ENCODE measurements around the gene SLC24A3.

SLC24A3 gene

DNA sequence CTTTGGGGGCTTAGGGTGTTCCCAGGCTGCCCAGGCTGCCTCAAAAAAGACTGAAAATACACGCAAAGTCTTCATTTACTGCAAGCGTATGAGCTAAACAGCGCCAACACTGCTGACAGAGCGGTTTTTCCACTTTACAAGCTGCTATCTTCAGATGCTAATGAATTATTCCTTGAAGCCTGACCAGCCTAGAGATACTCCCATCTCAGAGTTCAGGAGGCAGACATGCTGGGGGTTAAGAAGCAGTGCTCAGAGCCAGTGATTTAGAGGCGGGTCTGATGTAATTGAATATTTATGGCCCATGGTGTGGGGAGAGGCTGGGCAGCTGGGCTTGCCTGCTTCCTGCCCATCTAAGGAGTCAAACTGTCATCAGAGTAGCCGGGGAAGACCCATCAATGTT, 241.4 kb downstream of the SLC24A3 start:
- Histone ChIP-seq H3K4me3 (ENCODE audit: low read length) (no peak overlapping the region), H3K9me3 (ENCODE audit: insufficient read depth, low read length) (no peaks in the 10 kb centered on the region), H3K27ac (ENCODE audit: low read length) (no peak overlapping the region), H3K79me2 (ENCODE audit: low read length) (no peaks in the 10 kb centered on the region), H3K4me1 (ENCODE audit: low read length) (no peaks in the 10 kb centered on the region), H3K4me2 (ENCODE audit: low read length) (no peak overlapping the region), H3K9ac (ENCODE audit: low read length) (no peak overlapping the region), H4K20me1 (ENCODE audit: insufficient read depth, low read length) (no peaks in the 10 kb centered on the region), H3K36me3 (replicated peaks; ENCODE audit: low read depth, low read length) (no peaks in the 10 kb centered on the region), H3K27me3 (ENCODE audit: low read depth, low read length) (peaks cover 56% of the 10 kb centered on the region), H2AFZ (ENCODE audit: low read depth, low read length) (no peak overlapping the region)
- no peak for TF ChIP-seq EZH2phosphoT487 (IDR thresholded peaks at IDR 0.05; ENCODE audit: low read depth)
- TF ChIP-seq, protein P1, sequence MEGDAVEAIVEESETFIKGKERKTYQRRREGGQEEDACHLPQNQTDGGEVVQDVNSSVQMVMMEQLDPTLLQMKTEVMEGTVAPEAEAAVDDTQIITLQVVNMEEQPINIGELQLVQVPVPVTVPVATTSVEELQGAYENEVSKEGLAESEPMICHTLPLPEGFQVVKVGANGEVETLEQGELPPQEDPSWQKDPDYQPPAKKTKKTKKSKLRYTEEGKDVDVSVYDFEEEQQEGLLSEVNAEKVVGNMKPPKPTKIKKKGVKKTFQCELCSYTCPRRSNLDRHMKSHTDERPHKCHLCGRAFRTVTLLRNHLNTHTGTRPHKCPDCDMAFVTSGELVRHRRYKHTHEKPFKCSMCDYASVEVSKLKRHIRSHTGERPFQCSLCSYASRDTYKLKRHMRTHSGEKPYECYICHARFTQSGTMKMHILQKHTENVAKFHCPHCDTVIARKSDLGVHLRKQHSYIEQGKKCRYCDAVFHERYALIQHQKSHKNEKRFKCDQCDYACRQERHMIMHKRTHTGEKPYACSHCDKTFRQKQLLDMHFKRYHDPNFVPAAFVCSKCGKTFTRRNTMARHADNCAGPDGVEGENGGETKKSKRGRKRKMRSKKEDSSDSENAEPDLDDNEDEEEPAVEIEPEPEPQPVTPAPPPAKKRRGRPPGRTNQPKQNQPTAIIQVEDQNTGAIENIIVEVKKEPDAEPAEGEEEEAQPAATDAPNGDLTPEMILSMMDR (IDR thresholded peaks at IDR 0.05; ENCODE audit: low read depth, low read length), result no peak

DNA sequence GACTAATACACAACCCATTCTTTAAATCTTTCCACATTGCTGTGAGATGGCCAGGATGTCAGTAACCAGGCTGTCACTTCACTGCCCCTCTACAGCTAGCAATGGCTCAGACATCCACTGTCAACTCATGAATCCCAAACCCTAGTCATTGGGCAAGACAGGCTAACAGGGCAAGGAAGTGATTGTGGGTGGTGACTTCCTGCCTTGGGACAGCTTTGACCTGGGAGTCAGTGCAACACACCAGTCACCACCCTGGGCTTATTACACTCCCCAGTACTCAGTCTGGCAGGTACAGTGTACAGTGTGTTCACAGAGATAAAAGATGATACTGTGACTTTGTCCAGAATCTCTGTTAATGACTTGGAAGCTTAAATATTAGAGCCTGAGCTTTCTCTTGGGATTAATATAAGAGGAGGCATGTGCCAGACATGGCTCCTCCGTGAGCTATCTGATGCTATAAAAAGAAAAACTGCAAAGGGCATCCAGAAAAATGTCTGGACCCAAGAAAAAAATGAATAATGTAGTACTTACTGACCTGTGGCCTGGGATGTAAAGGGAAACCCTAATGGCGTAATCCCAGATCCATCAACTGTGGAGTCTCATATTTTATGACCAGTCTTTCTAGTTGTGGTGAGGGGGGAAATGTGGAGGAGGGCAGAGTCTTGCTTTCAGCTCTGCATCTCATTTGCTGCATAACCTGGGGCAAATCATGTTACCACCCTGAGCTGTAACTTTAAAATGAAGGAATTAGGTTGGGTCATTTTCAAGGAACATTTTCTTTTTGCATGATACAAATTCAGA, 244.4 kb downstream of the SLC24A3 start:
- Histone ChIP-seq H4K20me1 (ENCODE audit: insufficient read depth, low read length) (no peaks in the 10 kb centered on the region), H3K27ac (ENCODE audit: low read length) (no peak overlapping the region), H3K9ac (ENCODE audit: low read length) (no peak overlapping the region), H3K9me3 (ENCODE audit: insufficient read depth, low read length) (no peaks in the 10 kb centered on the region), H3K4me2 (ENCODE audit: low read length) (no peak overlapping the region), H3K27me3 (ENCODE audit: low read depth, low read length) (peaks cover 42% of the 10 kb centered on the region), H3K36me3 (replicated peaks; ENCODE audit: low read depth, low read length) (no peaks in the 10 kb centered on the region), H3K4me3 (ENCODE audit: low read length) (no peak overlapping the region), H3K79me2 (ENCODE audit: low read length) (no peaks in the 10 kb centered on the region), H3K4me1 (ENCODE audit: low read length) (no peaks in the 10 kb centered on the region), H2AFZ (ENCODE audit: low read depth, low read length) (no peak overlapping the region)
- TF ChIP-seq, protein P1 (IDR thresholded peaks at IDR 0.05; ENCODE audit: low read depth, low read length), result no peak
- no peak for TF ChIP-seq EZH2phosphoT487 (IDR thresholded peaks at IDR 0.05; ENCODE audit: low read depth)

DNA sequence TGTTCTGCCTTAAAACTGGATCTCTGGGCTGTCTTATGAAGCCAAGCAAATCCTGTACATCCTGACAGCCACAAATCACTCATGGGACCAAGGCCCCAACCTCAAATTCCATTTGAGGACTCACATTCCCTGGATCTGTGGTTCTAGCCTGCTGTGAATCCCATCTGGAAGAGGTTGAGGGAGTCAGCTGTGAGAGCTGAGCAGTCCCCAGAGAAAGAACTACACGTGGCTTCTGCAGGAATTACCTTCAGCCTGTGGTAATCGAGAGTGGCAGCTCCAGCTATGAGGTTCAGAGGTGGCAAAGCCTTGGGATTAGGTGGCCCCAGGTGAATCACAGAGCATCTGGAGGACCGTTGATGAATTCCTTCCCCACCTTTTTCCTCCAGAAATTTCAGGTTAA, 245.2 kb downstream of the SLC24A3 start:
- no peaks in the 10 kb centered on the region for H3K9me3 ChIP-seq (ENCODE audit: insufficient read depth, low read length)
- no peaks in the 10 kb centered on the region for H3K36me3 ChIP-seq (replicated peaks; ENCODE audit: low read depth, low read length)
- H3K4me3 ChIP-seq (ENCODE audit: low read length), result no peak overlapping the region
- H3K4me2 ChIP-seq (ENCODE audit: low read length), result no peak overlapping the region
- no peak overlapping the region for H3K27ac ChIP-seq (ENCODE audit: low read length)
- peaks cover 42% of the 10 kb centered on the region for H3K27me3 ChIP-seq (ENCODE audit: low read depth, low read length)
- H2AFZ ChIP-seq (ENCODE audit: low read depth, low read length), result no peak overlapping the region
- no peaks in the 10 kb centered on the region for H3K79me2 ChIP-seq (ENCODE audit: low read length)
- H3K4me1 ChIP-seq (ENCODE audit: low read length), result no peaks in the 10 kb centered on the region
- TF ChIP-seq, protein P1 (IDR thresholded peaks at IDR 0.05; ENCODE audit: low read depth, low read length), result no peak
- TF ChIP-seq EZH2phosphoT487 (IDR thresholded peaks at IDR 0.05; ENCODE audit: low read depth), result no peak
- no peaks in the 10 kb centered on the region for H4K20me1 ChIP-seq (ENCODE audit: insufficient read depth, low read length)
- H3K9ac ChIP-seq (ENCODE audit: low read length), result no peak overlapping the region

DNA sequence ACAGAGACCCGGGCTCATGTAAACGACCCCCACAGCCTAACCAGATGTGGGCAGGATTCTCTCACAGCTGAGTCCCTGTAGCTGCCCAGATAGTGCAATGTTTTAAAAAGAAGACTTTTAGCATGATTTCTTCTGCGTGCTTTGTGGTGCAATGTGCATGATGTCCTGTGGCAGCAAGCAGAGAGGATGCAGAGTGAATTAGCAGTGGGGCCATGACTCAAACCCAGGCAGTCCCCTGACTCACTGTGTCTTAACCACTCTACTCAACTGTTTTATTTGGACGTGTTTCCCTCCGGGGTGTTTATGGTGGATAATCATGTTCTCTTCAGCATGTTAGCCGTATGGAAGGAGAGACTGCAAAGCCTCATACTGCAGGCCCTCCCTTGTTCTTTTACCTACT, 247.9 kb downstream of the SLC24A3 start:
- H3K27me3 ChIP-seq (ENCODE audit: low read depth, low read length), result peaks cover 23% of the 10 kb centered on the region
- TF ChIP-seq, protein P1 (IDR thresholded peaks at IDR 0.05; ENCODE audit: low read depth, low read length), result no peak
- TF ChIP-seq EZH2phosphoT487 (IDR thresholded peaks at IDR 0.05; ENCODE audit: low read depth), result no peak

More for the DNA sequence above, 247.9 kb downstream of the SLC24A3 start:
- Histone ChIP-seq H3K4me2 (ENCODE audit: low read length) (no peak overlapping the region), H3K4me3 (ENCODE audit: low read length) (no peak overlapping the region), H3K27ac (ENCODE audit: low read length) (no peak overlapping the region), H4K20me1 (ENCODE audit: insufficient read depth, low read length) (no peaks in the 10 kb centered on the region), H3K9me3 (ENCODE audit: insufficient read depth, low read length) (no peaks in the 10 kb centered on the region), H3K36me3 (replicated peaks; ENCODE audit: low read depth, low read length) (no peaks in the 10 kb centered on the region), H3K4me1 (ENCODE audit: low read length) (no peaks in the 10 kb centered on the region), H2AFZ (ENCODE audit: low read depth, low read length) (no peak overlapping the region), H3K9ac (ENCODE audit: low read length) (no peak overlapping the region), H3K79me2 (ENCODE audit: low read length) (no peaks in the 10 kb centered on the region)
